ENCODE results near the gene PRR14.

DNA sequence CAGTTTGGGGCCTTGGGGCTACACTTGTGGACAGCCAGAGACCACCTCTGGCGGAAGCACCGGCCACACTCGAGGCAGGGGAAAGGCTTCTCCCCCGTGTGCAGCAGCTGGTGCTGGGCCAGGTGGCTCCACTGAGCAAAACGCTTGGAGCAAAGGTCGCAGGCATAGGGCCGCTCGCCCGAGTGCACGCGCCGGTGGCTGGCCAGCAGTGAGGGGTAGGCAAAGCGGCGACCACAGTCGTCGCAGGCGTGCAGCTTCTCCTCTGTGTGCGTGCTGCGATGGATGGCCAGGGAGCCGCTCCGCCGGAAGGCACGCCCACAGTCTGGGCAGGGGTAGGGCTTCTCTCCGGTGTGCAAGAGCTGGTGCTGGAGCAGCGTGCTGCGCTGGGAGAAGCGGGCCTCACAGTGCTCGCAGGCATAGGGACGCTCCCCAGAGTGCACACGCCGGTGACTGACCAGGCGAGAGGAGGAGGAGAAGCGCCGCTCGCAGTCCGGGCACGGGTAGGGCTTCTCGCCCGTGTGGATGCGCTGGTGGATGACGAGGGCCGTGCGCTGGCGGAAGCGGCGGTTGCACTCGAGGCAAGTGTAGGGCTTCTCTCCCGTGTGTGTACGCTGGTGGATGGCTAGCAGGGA, 46.3 kb upstream of the PRR14 start:
- no peak for TF ChIP-seq HDGF (IDR thresholded peaks at IDR 0.05; ENCODE audit: borderline replicate concordance)
- TF ChIP-seq CTBP1 (IDR thresholded peaks at IDR 0.05; ENCODE audit: borderline replicate concordance): no peak
- no peak for TF ChIP-seq L3MBTL2 (conservative IDR thresholded peaks at IDR 0.05)
- no peak for TF ChIP-seq SP1 (IDR thresholded peaks at IDR 0.05)

All from HEK293T (cell line).